Measurements from ENCODE around the gene NKX2-4. TPM values are rescaled to one million over a fixed set of nuclear protein-coding genes. Genes with fewer than 3 reads are reported as not detected.
"Not testable (repeated sequence)": the region's sequence is repeated elsewhere in the genome, so short reads cannot be mapped to it uniquely, and the experiment has no call there.

The NKX2-4 gene
- not detected for total RNA-seq
- long read RNA-seq, result 0 reads

DNA sequence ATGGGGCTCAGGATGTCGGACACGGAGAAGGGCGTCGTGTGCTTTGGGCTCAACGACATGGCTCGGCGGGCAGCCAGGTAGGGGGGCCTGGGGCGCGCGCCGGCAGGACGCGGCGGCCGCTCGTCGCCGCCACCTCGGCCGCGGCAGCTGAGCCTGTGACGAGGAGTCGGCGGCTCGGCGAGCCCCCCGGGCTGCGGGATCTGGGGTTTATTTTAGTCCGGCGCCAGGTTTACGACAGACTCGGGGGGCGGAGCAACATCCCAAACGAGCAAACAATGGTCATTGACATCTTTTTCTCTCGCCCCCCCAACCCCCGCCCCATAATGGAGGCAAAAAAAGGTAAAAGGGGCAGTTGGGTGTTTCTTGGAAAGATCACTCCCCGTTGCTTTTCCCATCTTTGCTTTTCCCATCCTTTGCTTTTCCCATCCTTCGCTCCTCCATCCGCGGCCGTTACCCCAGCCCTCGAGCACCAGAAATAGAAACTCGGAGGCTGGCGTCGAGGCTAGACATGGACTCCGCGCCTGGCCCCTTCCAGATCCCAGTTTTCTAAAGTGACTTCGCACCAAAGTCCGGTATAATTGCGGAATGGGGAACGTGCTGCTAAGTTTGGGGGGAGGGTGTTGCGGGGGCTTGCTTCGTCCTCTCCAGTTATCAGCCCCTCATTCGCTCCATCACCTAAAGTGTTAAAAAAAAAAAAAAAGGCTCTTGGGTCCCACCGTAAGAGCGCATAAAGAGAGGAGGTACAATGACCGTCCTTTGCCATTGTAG, at the start of gene NKX2-4:
NKX2-4 (minus strand) TSS at position 186 of the 768 bp plus-strand sequence; CDS start at position 59, 127 bp downstream.
- ATAC-seq (ENCODE audit: poor library complexity), result no peak
- intact Hi-C loops (cut with DNase I), result no loop called here
- DNase-seq, result no peak

- no peak for DNase-seq
- intact Hi-C loops (cut with DNase I), result no loop called here
- no peak for ATAC-seq (ENCODE audit: poor library complexity)
Measured at GRCh38 chr20:21437816-21438215, 40.5 kb upstream of the NKX2-4 start.

GRCh38 chr20:21437248-21437647, 39.9 kb upstream of the NKX2-4 start:
- intact Hi-C loops (cut with DNase I), result no loop called here
- DNase-seq (no peak), ATAC-seq (ENCODE audit: poor library complexity) (no peak)

GRCh38 chr20:21436205-21436604, 38.9 kb upstream of the NKX2-4 start:
- intact Hi-C loops (cut with DNase I), result no loop called here
- ATAC-seq (ENCODE audit: poor library complexity), result no peak
- DNase-seq, result no peak

GRCh38 chr20:21435576-21435975, 38.2 kb upstream of the NKX2-4 start:
- ATAC-seq (ENCODE audit: poor library complexity) (no peak), DNase-seq (no peak)
- intact Hi-C loops (cut with DNase I), result no loop called here

DNA sequence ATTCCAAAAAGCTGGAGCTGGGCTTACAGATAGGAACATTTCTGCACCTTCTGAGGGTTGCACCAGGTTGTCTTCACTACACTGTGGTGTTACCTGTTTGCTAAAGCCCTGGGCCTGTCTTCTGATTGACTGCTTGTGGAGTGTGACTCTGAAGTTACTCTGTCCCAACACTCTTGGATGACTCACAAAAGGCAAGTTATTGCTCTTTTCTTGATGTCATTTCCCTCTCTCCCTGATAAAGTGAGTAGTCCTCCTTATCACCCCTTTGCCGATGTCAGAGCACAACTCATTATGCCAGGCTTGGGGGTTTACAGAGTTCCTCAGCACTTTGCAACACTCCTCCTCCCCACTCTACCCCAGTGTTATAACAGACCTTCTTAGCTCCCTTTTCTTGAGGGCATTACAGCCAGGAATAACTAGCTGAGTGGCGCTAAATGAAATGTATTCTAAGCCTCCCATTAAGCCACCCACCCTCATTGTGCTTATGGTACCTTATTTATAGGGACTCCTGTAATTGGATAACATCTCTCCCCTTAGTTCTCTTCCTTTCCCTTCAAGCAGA, 36.1 kb upstream of the NKX2-4 start:
- no peak for DNase-seq
- no peak for ATAC-seq (ENCODE audit: poor library complexity)
- intact Hi-C loops (cut with DNase I), result no loop called here

GRCh38 chr20:21432911-21433310, 35.6 kb upstream of the NKX2-4 start:
- intact Hi-C loops (cut with DNase I), result no loop called here
- ATAC-seq (ENCODE audit: poor library complexity) (no peak), DNase-seq (no peak)

DNA sequence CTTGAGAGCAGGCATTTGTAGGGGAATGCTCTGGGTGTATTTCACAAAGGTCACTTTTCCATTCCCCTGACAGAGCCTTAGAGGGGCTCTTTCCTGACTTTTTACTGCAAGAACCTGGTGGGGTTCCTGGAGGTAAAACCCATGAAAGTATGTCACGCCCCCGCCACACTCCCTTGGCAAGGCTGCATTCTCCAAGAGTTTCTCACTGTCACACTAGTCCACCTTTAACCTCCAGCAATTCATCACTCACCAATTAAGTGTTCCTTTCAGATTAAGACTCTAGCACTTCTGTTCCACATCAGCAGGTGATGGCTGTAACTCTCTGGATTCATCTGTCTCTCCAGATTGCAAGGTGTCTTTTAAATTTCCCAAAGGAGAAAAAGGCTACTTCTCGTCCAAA, 32.7 kb upstream of the NKX2-4 start:
- ATAC-seq (ENCODE audit: poor library complexity), result no peak
- intact Hi-C loops (cut with DNase I), result no loop called here
- no peak for DNase-seq

- intact Hi-C loops (cut with DNase I), result no loop called here
- ATAC-seq (ENCODE audit: poor library complexity) (no peak), DNase-seq (no peak)
Measured at GRCh38 chr20:21424846-21425245, 27.5 kb upstream of the NKX2-4 start.

DNA sequence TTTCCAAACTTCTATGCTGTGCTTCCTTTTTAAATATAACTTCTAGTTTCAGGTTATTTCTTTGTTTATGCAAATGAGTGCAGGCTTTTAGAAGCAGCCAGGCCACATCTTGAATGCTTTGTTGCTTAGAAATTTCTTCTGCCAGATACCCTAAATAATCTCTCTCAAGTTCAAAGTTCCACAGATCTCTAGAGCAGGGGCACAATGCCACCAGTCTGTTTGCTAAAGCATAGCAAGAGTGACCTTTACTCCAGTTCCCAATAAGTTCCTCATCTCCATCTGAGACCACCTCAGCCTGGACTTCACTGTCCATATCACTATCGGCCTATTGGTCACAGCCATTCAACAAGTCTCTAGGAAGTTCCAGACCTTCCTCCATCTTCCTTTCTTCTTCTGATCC, 26.4 kb upstream of the NKX2-4 start:
- intact Hi-C loops (cut with DNase I); ATAC-seq (ENCODE audit: poor library complexity); DNase-seq: not testable (repeated sequence)

GRCh38 chr20:21421601-21422236, 24.4 kb upstream of the NKX2-4 start:
- ATAC-seq (ENCODE audit: poor library complexity), result no peak
- no peak for DNase-seq
- intact Hi-C loops (cut with DNase I), result no loop called here

GRCh38 chr20:21419147-21419546, 21.8 kb upstream of the NKX2-4 start:
- intact Hi-C loops (cut with DNase I); ATAC-seq (ENCODE audit: poor library complexity): not testable (repeated sequence)

DNA sequence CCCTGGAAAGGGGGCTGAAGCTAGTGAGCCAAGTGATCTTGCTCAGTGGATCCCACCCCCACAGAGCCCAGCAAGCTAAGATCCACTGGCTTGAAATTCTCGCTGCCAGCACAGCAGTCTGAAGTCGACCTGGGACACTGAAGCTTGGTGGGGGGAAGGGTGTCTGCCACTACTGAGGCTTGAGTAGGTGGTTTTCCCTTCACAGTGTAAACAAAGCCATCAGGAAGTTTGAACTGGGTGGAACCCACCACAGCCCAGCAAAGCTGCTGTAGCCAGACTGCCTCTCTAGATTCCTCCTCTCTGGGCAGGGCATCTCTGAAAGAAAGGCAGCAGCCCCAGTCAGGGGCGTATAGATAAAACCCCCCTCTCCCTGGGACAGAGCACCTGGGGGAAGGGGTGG, 16.7 kb upstream of the NKX2-4 start:
- DNase-seq; intact Hi-C loops (cut with DNase I); ATAC-seq (ENCODE audit: poor library complexity): not testable (repeated sequence)

More at GRCh38 chr20:21419147-21419546, 21.8 kb upstream of the NKX2-4 start:
- DNase-seq, result not testable (repeated sequence)

DNA sequence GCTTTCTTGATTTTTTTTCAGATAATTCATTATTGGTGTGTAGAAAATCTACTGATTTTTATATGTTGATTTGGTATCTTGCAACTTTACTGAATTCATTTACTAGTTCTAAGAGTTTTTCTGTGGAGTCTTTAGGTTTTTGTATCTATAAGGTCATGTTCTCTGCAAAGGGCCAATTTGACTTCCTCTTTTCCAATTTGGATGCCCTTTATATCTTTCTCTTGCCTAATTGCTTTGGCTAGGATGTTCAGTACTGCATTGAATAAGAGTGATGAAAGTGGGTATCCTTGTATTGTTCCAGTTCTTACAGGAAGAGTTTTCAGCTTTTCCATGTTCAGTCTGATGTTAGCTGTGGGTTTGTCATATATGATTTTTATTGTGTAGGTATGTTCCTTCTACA, 14.4 kb upstream of the NKX2-4 start:
- DNase-seq (no peak), ATAC-seq (ENCODE audit: poor library complexity) (no peak)
- intact Hi-C loops (cut with DNase I), result no loop called here

DNA sequence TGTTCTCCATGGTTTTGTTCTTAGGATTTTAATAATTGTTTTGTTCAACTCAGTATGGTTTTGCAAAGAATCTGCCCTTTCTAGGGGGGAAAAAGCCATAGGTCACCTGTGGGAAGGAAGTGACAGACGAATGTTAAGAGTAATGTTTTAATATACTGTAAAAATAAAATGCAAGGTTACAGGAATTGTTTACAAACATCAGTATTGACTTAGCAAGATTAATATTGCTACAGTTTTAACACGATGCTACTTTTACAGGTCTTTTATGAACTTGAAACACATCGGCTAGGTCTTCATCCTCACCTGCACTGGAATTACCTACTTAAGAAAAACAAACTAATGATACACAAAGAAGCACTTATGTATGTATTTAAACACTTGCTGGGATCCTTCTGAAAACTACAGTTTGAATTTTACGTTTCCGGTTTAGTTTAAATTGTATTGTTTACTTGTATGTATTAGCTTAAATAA, 1.7 kb upstream of the NKX2-4 start:
- DNase-seq (no peak), ATAC-seq (ENCODE audit: poor library complexity) (no peak)
- intact Hi-C loops (cut with DNase I), result no loop called here

- DNase-seq (no peak), ATAC-seq (ENCODE audit: poor library complexity) (no peak)
- intact Hi-C loops (cut with DNase I), result no loop called here
Measured at GRCh38 chr20:21398109-21399004, 1.0 kb upstream of the NKX2-4 start.

DNA sequence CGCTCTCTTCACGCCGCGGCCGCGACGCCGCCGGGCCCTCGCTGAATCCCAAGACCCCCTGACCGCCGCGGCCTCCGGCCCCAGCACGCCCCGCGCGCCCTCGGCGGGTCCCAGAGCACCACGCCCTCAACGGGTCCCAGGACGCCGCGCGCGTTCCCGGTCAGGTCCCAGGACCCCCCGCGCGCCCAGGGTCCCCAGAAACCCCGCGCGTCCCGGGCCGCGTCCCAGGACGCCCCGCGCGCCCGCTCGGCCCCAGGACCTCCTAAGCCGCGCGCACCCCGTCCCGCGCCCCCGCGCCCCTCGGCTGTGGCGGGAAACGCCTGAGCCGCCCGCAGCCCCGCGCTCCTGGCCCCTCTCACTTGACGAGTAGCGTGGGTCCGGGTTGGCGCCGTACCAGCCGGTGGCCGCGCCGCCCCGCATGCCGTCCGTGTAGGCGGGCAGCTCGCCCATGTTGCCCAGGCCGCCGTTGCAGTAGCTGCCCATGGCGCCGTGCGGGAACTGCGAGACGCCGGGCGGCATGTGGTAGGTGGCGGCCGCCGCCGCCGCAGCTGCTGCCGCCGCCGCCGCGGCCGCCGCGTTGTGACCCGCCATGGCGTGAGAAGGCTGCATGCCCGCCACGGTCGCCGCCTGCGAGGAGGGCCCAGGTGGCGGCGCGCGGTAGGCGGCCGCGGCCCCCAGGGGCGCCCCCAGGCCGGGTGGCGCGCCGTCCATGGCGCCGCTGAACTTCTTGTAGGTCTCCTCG, 556 bp downstream of the NKX2-4 start:
- no peak for ATAC-seq (ENCODE audit: poor library complexity)
- intact Hi-C loops (cut with DNase I), result no loop called here
- DNase-seq, result no peak
